HepG2 (cell line): ENCODE measurements around the gene FBXL2. TPM values are rescaled to one million over a fixed set of nuclear protein-coding genes. Genes with fewer than 3 reads are reported as not detected.

Experiments
- ATAC-seq: fragments of 200-7000 bp; cut with Tn5 transposase; 3 replicates; pipeline ENCODE4 v1.9.1; 2020; ENCODE audit warnings: mild to moderate bottlenecking, moderate library complexity
- BruUV-seq: library from RNA; stranded (reverse); fragments of 400-500 nt; replicated peaks from 2 replicates; lab custom pipeline; 2021; lab: Mats Ljungman, UMichigan
- CTCF ChIA-PET: fragments of 300-600 bp; formaldehyde crosslinking; extraction: SDS; loops from one replicate; lab custom pipeline; 2021; ENCODE audit warnings: low total read pairs, inconsistent platforms, low intra/inter-chr PET ratio; lab: Yijun Ruan, JAX
- POLR2A ChIA-PET: fragments of 350-600 bp; sonication (Branson Sonifier 250); formaldehyde crosslinking; loops from one replicate; lab custom pipeline; 2020; ENCODE audit warnings: antibody characterized with exemption, inconsistent platforms; lab: Yijun Ruan, JAX
- DNase-seq: peaks from one replicate; pipeline ENCODE4 v3.0.0-alpha.2; 2015; ENCODE audit warnings: low spot score
- FAIRE-seq: peaks from 3 replicates; lab custom pipeline; 2011; peaks lifted over from hg19 to GRCh38; lab: Jason Lieb, UNC
- H2AFZ ChIP-seq: one replicate; pipeline ENCODE4 v1.6.1; 2011; ENCODE audit warnings: low read length, inconsistent platforms
- H3K27ac ChIP-seq: fragments of 300-600 bp; 3 replicates; pipeline ENCODE4 v1.8.0; 2011; ENCODE audit warnings: mixed run types, mild to moderate bottlenecking, mixed read lengths, low read length, inconsistent platforms; ENCODE audit not compliant: insufficient read depth; ENCODE audit errors: extremely low read length
- H3K27me3 ChIP-seq, 2 experiments: fragments of 200-600 bp in 1 of 2; 2 replicates in 1 of 2; 3 replicates in 1 of 2; pipeline versions ENCODE4 v1.6.0 to v1.8.0; 2011; ENCODE audit warnings: low read length in 2 of 2, mild to moderate bottlenecking in 2 of 2, moderate library complexity in 2 of 2, inconsistent platforms in 1 of 2; ENCODE audit not compliant: insufficient read depth in 2 of 2, control insufficient read depth in 1 of 2
- H3K36me3 ChIP-seq, 2 experiments: fragments of 200-600 bp in 1 of 2; replicated peaks in 1 of 2; 2 replicates in 1 of 2; 3 replicates in 1 of 2; pipeline versions ENCODE4 v1.5.1 to v1.8.0; 2011; ENCODE audit warnings: low read length in 2 of 2, inconsistent platforms in 1 of 2; ENCODE audit not compliant: insufficient read depth in 2 of 2, control insufficient read depth in 1 of 2
- H3K4me1 ChIP-seq: 2 replicates; pipeline ENCODE4 v1.5.1; 2012; ENCODE audit warnings: low read length, inconsistent platforms; ENCODE audit not compliant: insufficient read depth
- H3K4me2 ChIP-seq: 2 replicates; pipeline ENCODE4 v1.6.0; 2011; ENCODE audit warnings: low read depth, low read length, inconsistent platforms
- H3K4me3 ChIP-seq, 3 experiments: fragments of 200-600 bp in 1 of 3; sonication (generic), shearing (Covaris generic) in 1 of 3; replicated peaks in 1 of 3; 2 replicates each; pipeline ENCODE4 v1.5.1; 2011 to 2016; ENCODE audit warnings: low read length in 3 of 3, inconsistent platforms in 2 of 3, low read depth in 2 of 3, mild to moderate bottlenecking in 2 of 3, control low read depth in 1 of 3, mixed read lengths in 1 of 3; ENCODE audit not compliant: insufficient read depth in 1 of 3
- H3K79me2 ChIP-seq: one replicate; pipeline ENCODE4 v1.6.1; 2011; ENCODE audit warnings: low read length, inconsistent platforms; ENCODE audit not compliant: insufficient read depth
- H3K9ac ChIP-seq: 2 replicates; pipeline ENCODE4 v1.6.0; 2011; ENCODE audit warnings: mild to moderate bottlenecking, low read depth, low read length, inconsistent platforms; ENCODE audit not compliant: insufficient read depth
- H3K9me3 ChIP-seq: 2 replicates; pipeline ENCODE4 v1.5.1; 2012; ENCODE audit warnings: mild to moderate bottlenecking, low read length
- H4K20me1 ChIP-seq: 2 replicates; pipeline ENCODE4 v1.6.0; 2011; ENCODE audit warnings: inconsistent platforms, mild to moderate bottlenecking, low read length, moderate library complexity; ENCODE audit not compliant: insufficient read depth
- GLI4 ChIP-seq: sonication (generic); formaldehyde crosslinking; IDR thresholded peaks from 2 replicates; pipeline ENCODE4 v1.5.1; 2020; ENCODE audit warnings: missing genetic modification reagents, mild to moderate bottlenecking, moderate library complexity, borderline replicate concordance
- MLXIP ChIP-seq: sonication (generic); formaldehyde crosslinking; IDR thresholded peaks from 2 replicates; pipeline ENCODE4 v1.9.0; 2021; ENCODE audit warnings: missing genetic modification reagents, borderline replicate concordance
- NFKB2 ChIP-seq: sonication (generic); formaldehyde crosslinking; IDR thresholded peaks from 2 replicates; pipeline ENCODE4 v1.4.0; 2020; ENCODE audit warnings: missing genetic modification reagents, borderline replicate concordance
- NR2F1 ChIP-seq, 2 experiments: fragments of 450-650 bp in 1 of 2; formaldehyde crosslinking in 1 of 2; IDR thresholded peaks; 2 replicates each; pipeline versions ENCODE4 v1.5.0 to v1.6.1; 2016 to 2020; ENCODE audit warnings: mild to moderate bottlenecking in 1 of 2, missing compliant biosample characterization in 1 of 2, missing genetic modification reagents in 1 of 2, moderate library complexity in 1 of 2
- NR2F6 ChIP-seq, 2 experiments: IDR thresholded peaks; 2 replicates each; pipeline ENCODE4 v1.6.1; 2016; ENCODE audit warnings: antibody characterized with exemption in 1 of 2, mild to moderate bottlenecking in 1 of 2
- PAXIP1 ChIP-seq: sonication (generic); formaldehyde crosslinking; conservative IDR thresholded peaks from 2 replicates; pipeline ENCODE4 v1.4.0; 2020; ENCODE audit warnings: mild to moderate bottlenecking, missing genetic modification reagents, moderate library complexity
- SAP130 ChIP-seq: IDR thresholded peaks from 2 replicates; pipeline ENCODE4 v1.6.1; 2016; ENCODE audit warnings: low read depth
- SNRNP70 ChIP-seq: fragments of 200-400 bp; formaldehyde crosslinking; IDR thresholded peaks from 2 replicates; pipeline ENCODE4 v1.6.1; 2017; ENCODE audit warnings: mild to moderate bottlenecking, low read depth, low read length, moderate library complexity
- SOX13 ChIP-seq, 3 experiments: fragments of 450-650 bp in 1 of 3; sonication (generic) in 1 of 3; formaldehyde crosslinking in 1 of 3; IDR thresholded peaks in 2 of 3; conservative IDR thresholded peaks in 1 of 3; 2 replicates each; pipeline versions ENCODE4 v1.5.0 to v1.6.1; 2016 to 2020; ENCODE audit warnings: antibody characterized with exemption in 1 of 3, mild to moderate bottlenecking in 1 of 3, missing compliant biosample characterization in 1 of 3, missing genetic modification reagents in 1 of 3, moderate library complexity in 1 of 3
- SOX5 ChIP-seq: IDR thresholded peaks from 2 replicates; pipeline ENCODE4 v1.6.1; 2016; ENCODE audit warnings: borderline replicate concordance
- SOX6 ChIP-seq, 2 experiments: fragments of 450-650 bp in 1 of 2; sonication (generic) in 1 of 2; formaldehyde crosslinking in 1 of 2; IDR thresholded peaks; 2 replicates each; pipeline versions ENCODE4 v1.4.0 to v1.6.1; 2017 to 2020; ENCODE audit warnings: antibody characterized with exemption in 1 of 2, mild to moderate bottlenecking in 1 of 2, missing genetic modification reagents in 1 of 2
- ZNF121 ChIP-seq: sonication (generic); formaldehyde crosslinking; IDR thresholded peaks from 2 replicates; pipeline ENCODE4 v1.5.0; 2020; ENCODE audit warnings: mild to moderate bottlenecking, missing genetic modification reagents
- ZNF362 ChIP-seq: sonication (generic); formaldehyde crosslinking; IDR thresholded peaks from 2 replicates; pipeline ENCODE4 v1.4.0; 2020; ENCODE audit warnings: missing genetic modification reagents, mild to moderate bottlenecking, borderline replicate concordance
- ZNF629 ChIP-seq: sonication (generic); formaldehyde crosslinking; conservative IDR thresholded peaks from 2 replicates; pipeline ENCODE4 v1.5.0; 2020; ENCODE audit warnings: missing genetic modification reagents
- WGBS: methylation state at CpG from one replicate; pipeline ENCODE4 v1.1.6; 2017; ENCODE audit warnings: low lambda C conversion rate; 5-methylcytosine and 5-hydroxymethylcytosine counted together
- in situ Hi-C: cut with HindIII; loops from 2 replicates; pipeline ENCODE4 v1.10.0; 2017; ENCODE audit warnings: low pct_unique_long_range_greater_than_20kb; ENCODE audit not compliant: extremely low pct_ligation_motif_present
- intact Hi-C: fragments of 100-400 bp; cut with micrococcal nuclease; formaldehyde crosslinking; loops from one replicate; pipeline ENCODE4 v1.10.0; 2022; ENCODE audit not compliant: unreplicated experiment
- polyA plus RNA-seq, 8 experiments: library from polyadenylated mRNA; depleted of rRNA in 3 of 8; stranded (reverse) in 7 of 8; unstranded in 1 of 8; fragments of >200 nt; fragmentation: Illumina TruSeq in 4 of 8; extraction: Trizol in 4 of 8; gene quantifications; 2 replicates each; pipeline versions ENCODE4 v1.2.1 to v1.2.3, GENCODE V29; 2011 to 2016; ENCODE audit warnings: low read depth in 4 of 8, missing spikeins in 1 of 8, mixed read lengths in 1 of 8; ENCODE audit not compliant: insufficient read depth in 1 of 8
- total RNA-seq, 5 experiments: library from RNA; depleted of rRNA; stranded (reverse); fragments of >200 nt; fragmentation: Illumina TruSeq; extraction: Trizol; gene quantifications; 2 replicates each; pipeline ENCODE4 v1.2.3, GENCODE V29; 2016; ENCODE audit warnings: low read depth in 1 of 5

Gene FBXL2
- total and polyA plus RNA-seq, 2 of the 13 experiments (the other 11 are each of a cell fraction or from before 2014, with no cell fraction given), result 1.8 to 5.0 TPM

- Histone ChIP-seq H3K4me2 (no peak overlapping the region), H3K79me2 (no peaks in the 10 kb centered on the region), H3K9me3 (no peaks in the 10 kb centered on the region), H4K20me1 (no peaks in the 10 kb centered on the region), H2AFZ (no peak overlapping the region), H3K4me3 (no peak overlapping the region), H3K27ac (no peak overlapping the region), H3K36me3 (no peaks in the 10 kb centered on the region), H3K27me3 (no peaks in the 10 kb centered on the region), H3K4me1 (peaks cover 41% of the 10 kb centered on the region), H3K9ac (no peak overlapping the region)
- in situ Hi-C loops (no loop called here), intact Hi-C loops (no loop called here)
- FAIRE-seq (no peak), DNase-seq (peak; percentile 38), ATAC-seq (no peak)
- BruUV-seq, result no TSS peak
- 68% methylated on average over 2 of the region's 2 CpGs for WGBS
- POLR2A ChIA-PET, result no interaction called here
- CTCF ChIA-PET, result no interaction called here
- no peak for TF ChIP-seq ZNF629 (CRISPR knock-in tag)
- no peak for TF ChIP-seq SOX6 (IDR thresholded peaks at IDR 0.05)
- peak; percentile 22; the same call in 1 of the 2 replicates for TF ChIP-seq SOX6 (CRISPR knock-in tag; IDR thresholded peaks at IDR 0.05)
- TF ChIP-seq NR2F6 (IDR thresholded peaks at IDR 0.05), result peak; percentile 42; the same call in 1 of the 2 replicates
- TF ChIP-seq NR2F6 (CRISPR knock-in tag; IDR thresholded peaks at IDR 0.05), result no peak
- peak; percentile 90 for TF ChIP-seq ZNF121
- TF ChIP-seq MLXIP (CRISPR knock-in tag), result no peak
- no peak for TF ChIP-seq SAP130 (CRISPR knock-in tag)
- no peak for TF ChIP-seq SOX13 (IDR thresholded peaks at IDR 0.05)
- peak in 1 of 2 experiments; percentile 33; a peak in 1 of 4 replicates for TF ChIP-seq SOX13 (CRISPR knock-in tag; conservative IDR thresholded peaks at IDR 0.05 in 1 of 2, IDR thresholded peaks at IDR 0.05 in 1 of 2)
- no peak for TF ChIP-seq SNRNP70
- TF ChIP-seq PAXIP1 (CRISPR knock-in tag), result 0 out of 2 replicates have a peak, but pooled peaks have one; percentile 24
- peak; percentile 53; the same call in 1 of the 2 replicates for TF ChIP-seq ZNF362 (CRISPR knock-in tag)
- peak; percentile 59; the same call in 1 of the 2 replicates for TF ChIP-seq SOX5 (CRISPR knock-in tag)
- TF ChIP-seq NR2F1 (CRISPR knock-in tag; IDR thresholded peaks at IDR 0.05), result 0 out of 4 replicates have a peak, but pooled peaks of 1 of the 2 experiments have one; percentile 25
- no peak for TF ChIP-seq GLI4 (CRISPR knock-in tag)
- TF ChIP-seq NFKB2 (CRISPR knock-in tag), result no peak
These were observed 38.6 kb downstream of the FBXL2 start for GRCh38 chr3:33315826-33316225.
